Heart left ventricle (tissue), 13 donors: Measurements from ENCODE around the gene SAT2.
"Not testable (repeated sequence)": the region's sequence is repeated elsewhere in the genome, so short reads cannot be mapped to it uniquely, and the experiment has no call there.

Experiments used
- POLR2A ChIP-seq, 2 donors: fragments of 450-650 bp; IDR thresholded peaks; one replicate each; pipeline ENCODE4 v1.6.1; 2017; ENCODE audit warnings: antibody characterized with exemption in 2 of 2, mild to moderate bottlenecking in 2 of 2, moderate library complexity in 2 of 2
- TF ChIP-seq, protein P1 (sequence below), 12 donors: fragments of 200-600 bp; sonication (generic) in 4 of 12; IDR thresholded peaks; one replicate each; pipeline versions ENCODE4 v1.5.0 to v1.8.0; 2018 to 2022; ENCODE audit warnings: antibody characterized with exemption in 12 of 12, mild to moderate bottlenecking in 5 of 12
- donor health status: ischemic (EF 13 %, LVEDD 7.1; RV severe dilation, severe dysfunction).
- donor health status: DM: no; HTN: yes; CAD: no.
- donor health status: DM: no; HTN: no; CAD: no.
- donor health status: ischemic (EF 25% LVEDD 6.9; RV normal size, moderate dysfunction).
- donor health status: ischemic (EF 25% LVEDD 5.7; RV mildly dilated, moderate dysfunction).
- donor health status: ischemic (EF 35%, LVEDD 5.7; RV mildly dilated, moderate dysfunction).
- donor health status: nonischemic (EF 11% LVEDD 7.7; RV severe dilation, severe dysfunction).
- donor health status: DM: yes; HTN: yes; CAD: no.
- donor health status: PGD.
- donor health status: ischemic (EF 29% LVEDD 5.4; RV normal size, mild dysfunction).
- donor health status: nonischemic (EF 23%, LVEDD 6.1; RV moderate dilation, normal function).

GRCh38 chr17:7625749-7626148, 1.9 kb downstream of the SAT2 start:
- TF ChIP-seq, protein P1, sequence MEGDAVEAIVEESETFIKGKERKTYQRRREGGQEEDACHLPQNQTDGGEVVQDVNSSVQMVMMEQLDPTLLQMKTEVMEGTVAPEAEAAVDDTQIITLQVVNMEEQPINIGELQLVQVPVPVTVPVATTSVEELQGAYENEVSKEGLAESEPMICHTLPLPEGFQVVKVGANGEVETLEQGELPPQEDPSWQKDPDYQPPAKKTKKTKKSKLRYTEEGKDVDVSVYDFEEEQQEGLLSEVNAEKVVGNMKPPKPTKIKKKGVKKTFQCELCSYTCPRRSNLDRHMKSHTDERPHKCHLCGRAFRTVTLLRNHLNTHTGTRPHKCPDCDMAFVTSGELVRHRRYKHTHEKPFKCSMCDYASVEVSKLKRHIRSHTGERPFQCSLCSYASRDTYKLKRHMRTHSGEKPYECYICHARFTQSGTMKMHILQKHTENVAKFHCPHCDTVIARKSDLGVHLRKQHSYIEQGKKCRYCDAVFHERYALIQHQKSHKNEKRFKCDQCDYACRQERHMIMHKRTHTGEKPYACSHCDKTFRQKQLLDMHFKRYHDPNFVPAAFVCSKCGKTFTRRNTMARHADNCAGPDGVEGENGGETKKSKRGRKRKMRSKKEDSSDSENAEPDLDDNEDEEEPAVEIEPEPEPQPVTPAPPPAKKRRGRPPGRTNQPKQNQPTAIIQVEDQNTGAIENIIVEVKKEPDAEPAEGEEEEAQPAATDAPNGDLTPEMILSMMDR (IDR thresholded peaks at IDR 0.05) = not testable (repeated sequence)
- TF ChIP-seq POLR2A (IDR thresholded peaks at IDR 0.05) = not testable (repeated sequence)
